ENCODE measurements around the gene PCBP1.

GRCh38 chr2:70080610-70081200, 6.6 kb upstream of the PCBP1 start:
- TF ChIP-seq CTCF (IDR thresholded peaks at IDR 0.05) = no peak
- no peak for TF ChIP-seq POLR2A (IDR thresholded peaks at IDR 0.05)

Measured in body of pancreas (tissue), 4 donors.